K562 (cell line): ENCODE data around the gene FAM151A. TPM values are rescaled to one million over a fixed set of nuclear protein-coding genes. Genes with fewer than 3 reads are reported as not detected.
A peak's percentile ranks its signal among the peaks of the same experiment; 100 is the strongest.

ENCODE experiments used
- ATAC-seq: fragments of 200-7000 bp; cut with Tn5 transposase; 3 replicates; pipeline ENCODE4 v1.9.1; 2020; ENCODE audit warnings: moderate library complexity
- BruUV-seq: library from RNA; stranded (reverse); fragments of 400-500 nt; replicated peaks from 2 replicates; lab custom pipeline; 2021; lab: Mats Ljungman, UMichigan
- CTCF ChIA-PET: fragments of 300-600 bp; formaldehyde crosslinking; extraction: SDS; loops from one replicate; lab custom pipeline; 2021; ENCODE audit warnings: low intra/inter-chr PET ratio; lab: Yijun Ruan, JAX
- POLR2A ChIA-PET: fragments of 300-600, 350-650 bp; sonication (Branson Sonifier 250); formaldehyde crosslinking; extraction: SDS; loops from one replicate; lab custom pipeline; 2021; ENCODE audit warnings: antibody characterized with exemption, inconsistent platforms; lab: Yijun Ruan, JAX
- DNase-seq, 4 experiments: peaks; one replicate each; pipeline versions ENCODE4 v3.0.0 to v3.0.0-alpha.2; 2011 to 2018; ENCODE audit warnings: low spot score in 3 of 4, mixed read lengths in 3 of 4; ENCODE audit errors: extremely low read depth in 1 of 4
- FAIRE-seq: peaks from 2 replicates; lab custom pipeline; 2011; peaks lifted over from hg19 to GRCh38; lab: Jason Lieb, UNC
- H2AFZ ChIP-seq: 2 replicates; pipeline ENCODE4 v1.6.0; 2011; ENCODE audit warnings: low read depth, low read length, control low read depth, inconsistent platforms
- H3K27ac ChIP-seq: fragments of 200-600 bp; 3 replicates; pipeline ENCODE4 v1.8.0; 2011; ENCODE audit warnings: low read depth, mild to moderate bottlenecking, control low read depth, inconsistent platforms, low read length, moderate library complexity, mixed read lengths; ENCODE audit errors: extremely low read depth
- H3K27me3 ChIP-seq, 2 experiments: fragments of 300-600 bp in 1 of 2; 2 replicates in 1 of 2; 3 replicates in 1 of 2; pipeline versions ENCODE4 v1.6.0 to v1.8.0; 2011; ENCODE audit warnings: inconsistent platforms in 2 of 2, low read length in 2 of 2, mild to moderate bottlenecking in 1 of 2, mixed read lengths in 1 of 2, moderate library complexity in 1 of 2; ENCODE audit not compliant: control insufficient read depth in 2 of 2, insufficient read depth in 2 of 2
- H3K36me3 ChIP-seq: fragments of 300-600 bp; 3 replicates; pipeline ENCODE4 v1.8.0; 2011; ENCODE audit warnings: mild to moderate bottlenecking, low read length, inconsistent platforms; ENCODE audit not compliant: control insufficient read depth, insufficient read depth
- H3K4me1 ChIP-seq, 2 experiments: fragments of 200-600 bp in 1 of 2; replicated peaks in 1 of 2; 2 replicates in 1 of 2; 3 replicates in 1 of 2; pipeline versions ENCODE4 v1.5.1 to v1.8.0; 2011; ENCODE audit warnings: inconsistent platforms in 2 of 2, low read length in 2 of 2, mild to moderate bottlenecking in 1 of 2, mixed read lengths in 1 of 2, moderate library complexity in 1 of 2; ENCODE audit not compliant: control insufficient read depth in 2 of 2, insufficient read depth in 2 of 2
- H3K4me2 ChIP-seq: 2 replicates; pipeline ENCODE4 v1.6.1; 2011; ENCODE audit warnings: low read length, control low read depth, inconsistent platforms, mixed read lengths; ENCODE audit not compliant: insufficient read depth
- H3K4me3 ChIP-seq: fragments of 200-600 bp; sonication (generic), shearing (Covaris generic); 2 replicates; pipeline ENCODE4 v1.5.1; 2016; ENCODE audit warnings: control low read depth, inconsistent platforms
- H3K79me2 ChIP-seq: fragments of 200-600 bp; 3 replicates; pipeline ENCODE4 v1.8.0; 2011; ENCODE audit warnings: low read length, inconsistent platforms; ENCODE audit not compliant: control insufficient read depth, insufficient read depth
- H3K9ac ChIP-seq, 2 experiments: 2 replicates each; pipeline versions ENCODE4 v1.6.0 to v1.6.1; 2011; ENCODE audit warnings: low read depth in 2 of 2, low read length in 2 of 2, control low read depth in 1 of 2, inconsistent platforms in 1 of 2, mild to moderate bottlenecking in 1 of 2, mixed read lengths in 1 of 2; ENCODE audit not compliant: insufficient read depth in 1 of 2
- H3K9me1 ChIP-seq: one replicate; pipeline ENCODE4 v1.6.0; 2011; ENCODE audit warnings: inconsistent platforms, mild to moderate bottlenecking, low read length, moderate library complexity; ENCODE audit not compliant: control insufficient read depth, insufficient read depth
- H3K9me3 ChIP-seq: replicated peaks from 2 replicates; pipeline ENCODE4 v1.5.1; 2011; ENCODE audit warnings: low read depth, low read length, inconsistent platforms; ENCODE audit not compliant: control insufficient read depth, insufficient read depth
- H4K20me1 ChIP-seq: replicated peaks from 2 replicates; pipeline ENCODE4 v1.6.1; 2011; ENCODE audit warnings: low read length, inconsistent platforms, mixed read lengths; ENCODE audit not compliant: control insufficient read depth, insufficient read depth
- C11orf30 ChIP-seq: fragments of 450-650 bp; IDR thresholded peaks from 2 replicates; pipeline ENCODE4 v1.6.1; 2016; ENCODE audit warnings: low read depth, mild to moderate bottlenecking
- ILK ChIP-seq: fragments of 450-650 bp; IDR thresholded peaks from 2 replicates; pipeline ENCODE4 v1.6.1; 2016; ENCODE audit warnings: missing genetic modification characterization, low read depth, mild to moderate bottlenecking, missing compliant biosample characterization, moderate library complexity, borderline replicate concordance
- NFIC ChIP-seq: fragments of 450-650 bp; IDR thresholded peaks from 2 replicates; pipeline ENCODE4 v1.6.1; 2017; ENCODE audit warnings: mild to moderate bottlenecking, inconsistent platforms
- PRPF4 ChIP-seq: fragments of 200-400 bp; formaldehyde crosslinking; IDR thresholded peaks from one replicate; pipeline ENCODE4 v1.6.1; 2017; ENCODE audit warnings: low read length, low read depth, mild to moderate bottlenecking; ENCODE audit not compliant: insufficient read depth, poor library complexity, severe bottlenecking
- XRCC4 ChIP-seq: IDR thresholded peaks from one replicate; pipeline ENCODE4 v1.6.1; 2011; ENCODE audit not compliant: insufficient read depth, insufficient read length; ENCODE audit errors: extremely low read depth
- ZBTB7A ChIP-seq: IDR thresholded peaks from 2 replicates; pipeline ENCODE4 v1.6.1; 2011; ENCODE audit warnings: low read depth, mild to moderate bottlenecking, low read length, moderate library complexity, borderline replicate concordance; ENCODE audit not compliant: control insufficient read depth
- WGBS: fragments of 100-300 bp; shearing (Covaris generic); methylation state at CpG from one replicate; pipeline ENCODE4 v1.1.6; 2016; ENCODE audit warnings: low coverage, mixed read lengths; ENCODE audit not compliant: insufficient coverage; ENCODE audit errors: missing lambda C conversion rate; 5-methylcytosine and 5-hydroxymethylcytosine counted together
- in situ Hi-C: fragments of 300-500 bp; cut with MboI; formaldehyde crosslinking; loops from 4 replicates; pipeline ENCODE4 v1.15.0; 2018; ENCODE audit warnings: inconsistent platforms, mixed read lengths
- intact Hi-C: fragments of 100-400 bp; cut with micrococcal nuclease; formaldehyde crosslinking; loops from 2 replicates; pipeline ENCODE4 v1.14.2; 2022
- polyA plus RNA-seq, 8 experiments: library from polyadenylated mRNA; depleted of rRNA in 4 of 8; stranded (reverse) in 5 of 8; unstranded in 3 of 8; fragments of >200 nt; fragmentation: Nextera tagmentation in 2 of 8; fragmentation: Illumina TruSeq in 1 of 8; extraction: Ambion mirVana in 2 of 8; extraction: Trizol in 1 of 8; gene quantifications; 2 replicates each; pipeline versions ENCODE4 v1.2.1 to v1.2.3, GENCODE V29; 2011 to 2014; ENCODE audit warnings: inconsistent platforms in 1 of 8, missing spikeins in 1 of 8
- total RNA-seq, 7 experiments: library from RNA; depleted of rRNA in 6 of 7; stranded (reverse); fragments of >200 nt in 6 of 7; fragmentation: Illumina TruSeq in 2 of 7; extraction: Trizol in 2 of 7; gene quantifications; 2 replicates each; pipeline versions ENCODE4 v1.2.1 to v1.2.3, GENCODE V29; 2011 to 2021; ENCODE audit warnings: low replicate concordance in 1 of 7
- TF ChIP-seq, protein P1 (sequence below), 3 experiments: fragments of 200-800 bp in 1 of 3; sonication (Bioruptor generic) in 1 of 3; sonication (generic) in 1 of 3; formaldehyde crosslinking in 1 of 3; IDR thresholded peaks; 2 replicates each; pipeline versions ENCODE4 v1.6.1 to v1.8.0; 2016 to 2022; ENCODE audit warnings: mild to moderate bottlenecking in 2 of 3, missing compliant biosample characterization in 2 of 3, missing genetic modification characterization in 2 of 3, missing genetic modification reagents in 1 of 3
- TF ChIP-seq, protein P2 (sequence below): sonication (generic); formaldehyde crosslinking; IDR thresholded peaks from 2 replicates; pipeline ENCODE4 v1.8.1; 2023; ENCODE audit warnings: mild to moderate bottlenecking, missing genetic modification reagents

Gene FAM151A
- total and polyA plus RNA-seq, 9 of the 15 experiments (the other 6 are each of a cell fraction or from before 2014, with no cell fraction given): not detected

DNA sequence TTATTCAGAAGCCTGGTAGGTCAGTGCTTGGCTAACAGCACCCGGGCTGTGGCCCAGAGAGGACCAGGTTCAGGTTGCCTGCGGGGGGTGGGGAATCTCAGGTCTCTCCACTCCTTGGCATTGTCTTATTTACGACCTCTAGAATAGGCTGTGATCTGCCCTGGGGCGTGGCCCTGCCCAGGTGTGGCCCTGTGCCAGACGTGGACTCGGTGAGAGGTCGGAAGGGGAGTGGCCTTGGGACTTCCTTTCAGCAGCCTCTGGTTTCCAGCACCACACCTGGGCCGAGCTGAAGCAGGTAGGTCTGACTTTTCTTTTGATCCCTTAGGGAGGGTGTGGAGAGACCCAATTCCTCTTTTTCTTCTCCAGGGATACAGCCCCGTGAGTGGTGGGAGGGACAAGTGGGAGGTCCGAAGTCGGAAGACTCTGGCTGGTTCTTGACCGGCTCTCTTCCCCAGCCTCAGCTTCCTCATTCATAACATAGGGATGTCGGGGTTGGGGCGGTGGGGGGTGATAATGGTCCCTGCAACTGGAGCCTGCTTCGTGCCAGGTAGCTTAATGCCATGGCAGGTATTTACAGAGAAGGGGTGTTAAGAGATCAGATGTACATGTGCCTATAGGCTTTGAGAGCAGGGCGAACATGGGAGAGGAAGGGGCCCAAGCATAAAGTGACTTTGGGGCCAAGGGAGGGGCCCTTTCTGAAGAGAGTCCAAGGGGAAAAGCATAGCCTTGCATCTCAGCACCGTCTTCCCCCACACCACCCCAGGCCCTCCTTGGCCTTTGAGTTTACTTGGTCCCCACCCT is 58.8 kb downstream of the FAM151A start:
- no peak overlapping the region for H3K9ac ChIP-seq
- peaks cover 21 to 41% of the 10 kb centered on the region in 2 experiments; a peak in 4 of 5 replicates for H3K27me3 ChIP-seq
- H3K79me2 ChIP-seq: no peaks in the 10 kb centered on the region
- no peak overlapping the region for H3K4me3 ChIP-seq
- TF ChIP-seq NFIC (peak; percentile 26; the same call in 1 of the 2 replicates), ILK (tag) (no peak)
- no peak overlapping the region for H3K27ac ChIP-seq
- H3K9me3 ChIP-seq: no peaks in the 10 kb centered on the region
- no peak overlapping the region for H2AFZ ChIP-seq
- no peaks in the 10 kb centered on the region for H4K20me1 ChIP-seq
- no peaks in the 10 kb centered on the region for H3K9me1 ChIP-seq
- POLR2A ChIA-PET: interaction anchor here (0.7 to 2.0 kb wide), 4 partner anchors 12 to 441 kb away, joined by 3 to 10 read pairs (median 4); no protein-coding TSS in a partner anchor
- ATAC-seq (peak; percentile 45), FAIRE-seq (no peak), DNase-seq (no peak)
- in situ Hi-C loops (no loop called here), intact Hi-C loops (no loop called here)
- H3K36me3 ChIP-seq: no peaks in the 10 kb centered on the region
- CTCF ChIA-PET: no interaction called here
- 6% methylated on average over 17 of the region's 17 CpGs for WGBS
- H3K4me1 ChIP-seq: peaks cover 3 to 17% of the 10 kb centered on the region in 2 experiments; a peak in 3 of 5 replicates
- BruUV-seq: no TSS peak
- no peak overlapping the region; the same call in 1 of the 2 replicates for H3K4me2 ChIP-seq

DNA sequence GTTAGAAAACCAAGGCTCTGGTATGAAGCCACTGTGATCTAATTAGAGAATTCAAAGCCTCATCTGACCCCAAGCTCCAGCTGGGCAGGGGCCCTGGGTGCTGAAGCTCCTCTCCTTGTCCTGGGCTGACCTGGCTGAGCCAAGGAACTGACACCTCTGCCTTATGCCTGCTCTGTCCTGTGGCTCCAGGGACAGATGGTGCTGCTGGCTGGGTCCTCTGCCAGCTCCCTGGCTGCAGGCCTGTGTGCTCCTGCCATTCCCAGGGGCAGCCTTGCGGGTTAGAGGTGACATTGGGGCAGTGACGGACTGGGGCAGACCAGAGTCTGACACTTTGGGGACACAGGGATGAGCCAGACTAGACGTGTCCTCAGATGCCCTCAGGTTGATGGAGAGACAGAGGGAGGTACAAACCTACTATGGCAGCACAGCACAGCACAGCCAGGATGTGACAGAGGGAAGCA is 63.5 kb downstream of the FAM151A start:
- no peak overlapping the region for H3K4me3 ChIP-seq
- H3K4me1 ChIP-seq: peaks cover 3 to 7% of the 10 kb centered on the region in 2 experiments; a peak in 2 of 5 replicates
- 0% methylated on average over 3 of the region's 3 CpGs for WGBS
- no TSS peak for BruUV-seq
- intact Hi-C loops (no loop called here), in situ Hi-C loops (no loop called here)
- H3K9me3 ChIP-seq: no peaks in the 10 kb centered on the region
- H4K20me1 ChIP-seq: no peaks in the 10 kb centered on the region
- DNase-seq (no peak), FAIRE-seq (no peak), ATAC-seq (no peak)
- no peak overlapping the region for H3K9ac ChIP-seq
- POLR2A ChIA-PET: interaction anchor here (0.9 to 3.1 kb wide), 2 partner anchors 13 to 241 kb away, joined by 3 to 15 read pairs; partner anchors contain the start of genes ACOT11 and TTC22
- H2AFZ ChIP-seq: no peak overlapping the region
- no peak overlapping the region for H3K27ac ChIP-seq
- CTCF ChIA-PET: no interaction called here
- H3K4me2 ChIP-seq: no peak overlapping the region
- peaks cover 3 to 27% of the 10 kb centered on the region in 2 experiments for H3K27me3 ChIP-seq
- no peaks in the 10 kb centered on the region for H3K36me3 ChIP-seq
- no peaks in the 10 kb centered on the region for H3K79me2 ChIP-seq
- no peaks in the 10 kb centered on the region for H3K9me1 ChIP-seq
- TF ChIP-seq XRCC4: no peak
- TF ChIP-seq, protein P1, sequence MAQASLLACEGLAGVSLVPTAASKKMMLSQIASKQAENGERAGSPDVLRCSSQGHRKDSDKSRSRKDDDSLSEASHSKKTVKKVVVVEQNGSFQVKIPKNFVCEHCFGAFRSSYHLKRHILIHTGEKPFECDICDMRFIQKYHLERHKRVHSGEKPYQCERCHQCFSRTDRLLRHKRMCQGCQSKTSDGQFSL (CRISPR knock-in tag; IDR thresholded peaks at IDR 0.05): no peak
- TF ChIP-seq, protein P1 (tag; IDR thresholded peaks at IDR 0.05): no peak
- TF ChIP-seq, protein P2, sequence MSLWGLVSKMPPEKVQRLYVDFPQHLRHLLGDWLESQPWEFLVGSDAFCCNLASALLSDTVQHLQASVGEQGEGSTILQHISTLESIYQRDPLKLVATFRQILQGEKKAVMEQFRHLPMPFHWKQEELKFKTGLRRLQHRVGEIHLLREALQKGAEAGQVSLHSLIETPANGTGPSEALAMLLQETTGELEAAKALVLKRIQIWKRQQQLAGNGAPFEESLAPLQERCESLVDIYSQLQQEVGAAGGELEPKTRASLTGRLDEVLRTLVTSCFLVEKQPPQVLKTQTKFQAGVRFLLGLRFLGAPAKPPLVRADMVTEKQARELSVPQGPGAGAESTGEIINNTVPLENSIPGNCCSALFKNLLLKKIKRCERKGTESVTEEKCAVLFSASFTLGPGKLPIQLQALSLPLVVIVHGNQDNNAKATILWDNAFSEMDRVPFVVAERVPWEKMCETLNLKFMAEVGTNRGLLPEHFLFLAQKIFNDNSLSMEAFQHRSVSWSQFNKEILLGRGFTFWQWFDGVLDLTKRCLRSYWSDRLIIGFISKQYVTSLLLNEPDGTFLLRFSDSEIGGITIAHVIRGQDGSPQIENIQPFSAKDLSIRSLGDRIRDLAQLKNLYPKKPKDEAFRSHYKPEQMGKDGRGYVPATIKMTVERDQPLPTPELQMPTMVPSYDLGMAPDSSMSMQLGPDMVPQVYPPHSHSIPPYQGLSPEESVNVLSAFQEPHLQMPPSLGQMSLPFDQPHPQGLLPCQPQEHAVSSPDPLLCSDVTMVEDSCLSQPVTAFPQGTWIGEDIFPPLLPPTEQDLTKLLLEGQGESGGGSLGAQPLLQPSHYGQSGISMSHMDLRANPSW (CRISPR knock-in tag): no peak
- TF ChIP-seq C11orf30: no peak
- no peak for TF ChIP-seq PRPF4
- TF ChIP-seq ZBTB7A: no peak
